Hippocampal formation (tissue), 2 donors: ENCODE results near the gene MIEF1.

Source experiments
- DNase-seq, 2 donors: peaks; one replicate each; lab custom pipeline; 2025; lab: John Stamatoyannopoulos, UW

The MIEF1 gene

DNA sequence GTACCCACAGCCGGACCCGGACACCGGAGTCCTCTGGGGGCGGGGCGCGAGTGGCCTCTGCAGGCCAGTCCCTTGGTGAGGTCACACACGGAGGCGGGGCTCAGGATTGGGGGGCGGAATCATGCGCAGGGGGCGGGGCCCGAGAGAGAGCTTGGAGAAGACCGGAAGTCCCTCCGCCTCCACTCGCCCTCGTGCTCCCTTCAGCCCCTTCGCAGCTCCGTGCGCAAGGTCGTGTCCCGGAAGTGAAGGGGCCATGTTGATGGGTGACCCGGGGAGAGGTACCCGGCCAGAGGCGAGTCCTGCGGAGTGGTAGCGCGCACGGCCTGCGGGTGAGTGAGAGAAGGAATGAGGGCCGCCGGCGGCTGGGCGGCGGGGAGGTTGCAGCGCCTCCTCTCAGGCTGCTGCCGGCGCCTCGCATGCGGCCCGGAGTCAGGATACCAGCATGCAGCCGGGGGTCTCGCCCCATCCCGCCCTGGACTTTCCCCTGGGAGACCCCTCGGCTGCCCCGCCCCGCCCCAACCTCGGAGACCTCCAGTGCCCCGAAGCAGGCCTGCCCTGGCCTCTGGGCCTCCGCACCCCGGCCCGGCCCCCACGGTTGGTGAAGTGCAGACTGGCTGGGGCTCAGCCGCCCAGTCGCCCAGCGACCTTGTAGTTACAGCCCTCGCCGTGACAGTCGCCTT, at the start of gene MIEF1:
Gene MIEF1 (plus strand): TSS at position 182 of the 680 bp plus-strand sequence. CDS start 9,005 bp downstream, outside the sequence.
- peak; percentile 94 to 97 for DNase-seq

DNA sequence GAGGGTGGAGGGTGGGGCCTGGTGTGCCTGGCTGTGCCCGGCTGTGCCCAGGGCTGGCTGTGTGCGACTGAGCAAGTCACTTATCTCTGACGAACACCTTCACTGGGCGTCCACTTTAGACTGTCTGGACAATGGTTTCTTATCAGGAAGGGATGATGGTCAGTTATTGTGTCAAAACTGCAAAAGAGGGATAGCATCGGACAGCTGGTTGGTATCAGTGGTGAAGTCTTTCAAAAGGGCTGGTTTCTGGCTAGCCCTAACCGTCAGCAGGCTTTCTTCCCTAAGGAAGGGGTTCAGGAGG, 49.4 kb upstream of the MIEF1 start:
- no peak for DNase-seq

DNA sequence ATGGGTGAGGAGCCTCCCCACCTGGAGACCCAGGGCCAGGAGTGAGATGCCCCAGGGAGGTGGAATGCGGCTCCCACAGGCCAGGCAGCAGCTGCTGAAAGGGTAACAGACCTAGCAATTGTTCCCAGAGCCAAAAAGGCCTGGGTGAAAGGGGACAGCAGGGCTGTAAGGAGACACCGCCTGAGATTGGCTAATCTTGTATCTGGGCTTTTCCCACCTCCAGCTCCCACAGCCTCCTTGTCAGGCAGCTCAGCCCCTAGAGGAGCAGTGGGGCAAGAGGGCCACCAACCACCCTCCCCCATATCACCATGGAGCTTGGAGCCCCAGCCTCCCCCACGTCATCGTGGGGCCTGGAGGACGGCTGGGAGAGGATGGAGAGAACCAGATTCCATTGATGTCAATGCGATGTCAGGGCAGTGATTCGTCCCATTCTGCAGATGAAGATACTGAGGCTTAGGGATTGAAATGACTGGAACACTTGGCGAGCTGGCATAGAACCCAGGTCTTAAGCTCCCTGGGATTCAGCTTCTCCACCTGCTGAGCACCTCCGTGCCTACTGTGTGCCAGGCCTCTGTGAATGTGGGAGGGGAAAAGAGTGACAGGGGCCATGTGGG, 48.2 kb upstream of the MIEF1 start:
- DNase-seq, result no peak

DNA sequence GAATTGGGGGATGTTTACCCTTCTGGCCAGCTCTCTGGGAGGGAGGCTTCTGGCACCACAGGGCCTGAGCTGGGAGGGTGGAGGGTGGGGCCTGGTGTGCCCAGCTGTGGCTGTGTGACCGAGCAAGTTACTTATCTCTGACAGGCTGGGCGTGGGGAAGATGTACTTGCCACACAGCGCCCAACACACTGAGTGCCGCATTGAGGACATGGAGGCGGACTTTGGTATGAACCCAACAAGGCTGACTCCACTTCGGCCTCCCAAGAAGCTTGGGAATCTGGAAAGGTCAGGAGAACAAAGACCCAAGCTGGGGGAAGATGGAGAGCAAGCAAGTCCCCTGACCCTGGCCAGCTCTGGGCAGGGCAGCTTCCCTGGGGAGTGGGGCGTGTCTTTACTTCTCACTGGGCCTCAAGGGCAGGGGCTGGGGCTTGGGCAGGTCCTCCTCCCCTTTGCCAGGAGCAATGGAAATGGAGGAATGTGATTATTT, 47.7 kb upstream of the MIEF1 start:
- DNase-seq, result no peak

GRCh38 chr22:39456522-39457197, 45.4 kb upstream of the MIEF1 start, which contains the start of gene MGAT3:
MGAT3 (plus strand) TSS chr22:39457012; CDS start chr22:39487348, 30,336 bp downstream.
- DNase-seq, result no peak

GRCh38 chr22:39457198-39457555, 44.9 kb upstream of the MIEF1 start:
- no peak for DNase-seq

DNA sequence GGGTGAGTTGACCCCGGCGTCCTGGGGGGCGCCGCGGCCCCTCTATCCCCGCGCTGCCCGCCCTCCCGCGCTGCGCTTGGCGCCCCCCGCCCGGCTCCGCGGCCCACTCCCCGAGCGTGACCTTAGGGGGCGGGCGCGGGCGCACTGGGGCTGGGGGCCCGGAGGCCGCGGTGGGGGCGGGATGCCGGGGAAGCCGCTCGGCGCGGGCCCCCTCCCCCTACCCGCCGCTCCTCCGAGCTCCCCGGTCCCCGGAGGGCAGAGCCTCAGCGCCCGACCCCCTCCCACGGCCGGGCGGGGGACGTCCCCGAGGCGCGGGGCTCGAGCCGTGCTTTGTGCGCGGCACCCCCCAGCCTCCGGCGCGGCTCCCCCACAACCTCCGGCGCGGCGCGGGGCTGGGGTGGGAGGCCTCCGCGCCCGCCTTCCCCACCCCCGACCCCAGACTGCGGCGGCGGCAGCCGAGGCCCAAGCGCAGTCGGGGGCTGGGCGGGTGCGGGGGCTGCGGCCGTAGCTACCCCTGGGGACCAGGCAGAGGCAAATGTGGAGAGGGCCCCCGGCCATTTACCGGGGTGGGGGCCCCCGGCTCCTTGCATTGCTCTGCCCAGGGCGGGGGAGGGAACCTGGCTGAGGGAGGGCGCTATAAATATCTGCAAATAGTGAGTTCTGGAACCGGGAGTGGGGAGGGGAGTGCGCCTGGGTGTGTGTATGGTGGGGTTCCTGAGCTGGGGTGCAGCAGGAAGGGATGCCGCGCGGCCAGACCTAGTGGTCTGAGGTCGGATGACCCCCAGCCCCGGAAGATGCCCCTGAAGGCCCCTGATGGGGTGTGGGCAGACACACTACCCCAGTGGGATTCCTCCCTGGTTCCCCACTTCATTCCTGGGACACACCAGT, 44.3 kb upstream of the MIEF1 start:
- no peak for DNase-seq

GRCh38 chr22:39458444-39459083, 43.5 kb upstream of the MIEF1 start:
- DNase-seq, result no peak

DNA sequence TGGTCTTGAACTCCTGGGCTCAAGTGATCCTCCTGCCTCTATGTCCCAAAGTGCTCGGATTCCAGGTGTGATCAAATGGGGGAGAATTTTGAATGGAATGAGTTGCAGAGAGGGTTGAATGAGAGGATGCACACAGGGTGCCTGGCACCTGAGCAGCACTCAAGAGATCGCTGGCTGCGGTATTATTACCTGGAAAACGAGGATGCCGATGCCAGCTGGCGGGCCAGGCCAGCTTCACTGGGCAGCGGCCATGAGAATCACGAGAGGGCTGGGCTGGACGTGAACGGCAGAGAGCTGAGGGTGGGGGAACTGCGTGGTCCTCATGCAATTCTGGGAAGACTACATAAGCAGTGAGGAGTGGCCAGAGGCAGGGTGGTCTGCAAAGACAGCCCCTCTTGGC, 42.4 kb upstream of the MIEF1 start:
- DNase-seq, result no peak

- DNase-seq, result no peak
Measured at GRCh38 chr22:39462443-39463221, 39.5 kb upstream of the MIEF1 start.

DNA sequence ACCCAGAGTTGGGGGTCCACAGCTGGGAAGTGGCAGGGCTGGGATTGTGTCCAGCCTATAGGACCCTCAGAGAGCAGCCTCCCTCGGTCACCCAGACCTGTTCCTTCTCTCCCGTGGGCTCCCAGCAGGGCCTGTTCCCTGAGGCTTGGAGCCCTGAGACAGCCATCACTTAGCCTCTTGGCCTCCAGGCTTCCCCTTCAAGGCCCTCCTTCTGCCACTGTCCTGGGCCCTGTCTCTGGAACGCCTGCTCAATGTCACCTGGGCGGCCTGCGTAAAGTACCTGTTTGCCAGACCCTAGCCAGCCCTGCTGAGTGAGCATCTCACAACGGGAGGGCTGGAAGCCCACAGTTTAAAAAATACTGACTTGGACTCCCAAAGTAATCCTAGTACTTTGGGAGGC, 38.8 kb upstream of the MIEF1 start:
- DNase-seq, result no peak

- DNase-seq, result peak; percentile 71
Measured at GRCh38 chr22:39463931-39464390, 38.1 kb upstream of the MIEF1 start.

- DNase-seq, result no peak
Measured at GRCh38 chr22:39466228-39467006, 35.7 kb upstream of the MIEF1 start.

DNA sequence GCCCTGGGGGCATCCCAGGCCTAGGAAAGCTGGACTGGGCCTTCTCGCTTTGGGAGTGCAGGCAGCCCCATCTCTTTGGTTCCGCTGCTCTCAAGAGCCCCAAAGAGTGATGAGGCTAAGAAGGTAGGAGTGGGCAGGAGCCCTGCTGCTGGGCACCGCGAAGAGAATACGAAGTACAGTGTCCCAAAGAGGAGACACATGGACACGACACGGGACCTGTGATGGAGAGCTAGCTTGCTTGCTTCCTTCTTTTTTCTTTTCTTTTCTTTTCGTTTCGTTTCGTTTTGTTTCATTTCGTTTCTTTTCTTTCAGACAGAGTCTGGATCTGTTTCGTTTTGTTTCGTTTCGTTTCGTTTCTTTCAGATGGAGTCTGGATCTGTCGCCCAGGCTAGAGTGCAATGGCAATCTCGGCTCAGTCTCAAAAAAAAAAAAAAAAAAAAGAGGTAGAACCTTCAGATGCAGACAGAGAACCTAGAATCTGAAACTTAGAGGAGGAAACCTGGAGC, 34.6 kb upstream of the MIEF1 start:
- DNase-seq, result no peak

GRCh38 chr22:39468487-39469325, 33.4 kb upstream of the MIEF1 start:
- no peak for DNase-seq

DNA sequence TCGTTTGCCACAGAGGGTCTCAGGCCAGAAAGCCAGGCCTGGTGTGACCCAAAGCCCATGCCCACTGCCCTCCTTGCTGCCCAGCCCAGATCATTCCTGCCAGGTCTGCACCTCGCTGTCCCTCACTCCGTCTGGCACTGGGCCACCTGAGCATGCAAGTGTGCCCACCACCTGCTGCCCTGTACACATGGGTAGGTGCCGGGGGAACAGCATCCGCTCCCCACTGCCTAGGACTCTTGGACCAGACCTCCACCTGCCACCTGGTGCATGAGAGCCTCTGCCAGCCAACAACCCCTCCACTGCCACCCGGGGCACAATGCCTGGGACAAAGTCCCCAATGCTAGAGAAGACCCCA, 32.8 kb upstream of the MIEF1 start:
- no peak for DNase-seq

DNA sequence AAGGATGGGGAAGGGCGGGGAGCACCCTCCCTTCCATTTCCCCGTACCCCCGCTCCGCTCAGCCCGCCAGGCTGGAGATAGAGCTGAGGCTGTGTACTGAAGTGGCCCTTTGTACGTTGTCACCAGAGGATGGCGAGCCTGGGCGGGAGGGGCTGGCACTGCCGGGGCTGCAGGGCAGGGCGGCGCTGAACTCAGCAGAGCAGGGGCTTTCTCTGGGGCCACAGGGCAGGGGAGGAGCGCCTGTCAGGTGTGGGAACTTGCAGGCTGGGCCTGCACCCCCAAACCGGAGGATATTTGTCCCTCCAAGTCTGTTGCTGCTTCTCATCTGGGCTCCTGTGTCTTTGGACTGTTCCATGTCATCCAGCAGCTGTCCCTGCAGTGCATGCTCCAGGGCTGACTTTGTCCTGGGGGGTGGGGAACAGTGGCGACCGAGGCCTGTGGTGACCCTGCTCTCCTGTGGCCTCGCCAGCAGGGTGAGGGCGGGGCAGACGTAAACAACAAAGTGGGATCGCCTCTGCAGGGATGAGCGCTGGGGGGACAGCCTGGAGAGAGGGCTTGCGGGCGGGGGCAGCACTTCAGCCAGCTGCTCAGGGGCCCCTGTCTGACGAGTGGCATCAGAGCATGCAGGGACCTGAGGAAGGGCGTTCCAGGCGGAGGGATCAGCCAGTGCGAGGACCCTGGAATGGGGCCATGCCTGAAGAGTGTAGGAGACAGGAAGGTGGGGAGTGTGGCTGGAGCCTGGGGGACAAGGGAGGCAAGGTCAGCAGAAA, 32.2 kb upstream of the MIEF1 start:
- DNase-seq, result peak; percentile 84 to 89
